OCI-LY1 (cell line): ENCODE measurements around the gene NEMP1.

Experiments
- EZH2 ChIP-seq: fragments of 200-600 bp; sonication (generic), shearing (Covaris generic); IDR thresholded peaks from 2 replicates; pipeline ENCODE4 v1.8.0; 2017; ENCODE audit warnings: borderline replicate concordance, mixed run types, mild to moderate bottlenecking, antibody characterized with exemption, low read length, moderate library complexity, mixed read lengths
- TF ChIP-seq, protein P1 (sequence below): fragments of 200-600 bp; sonication (generic), shearing (Covaris generic); IDR thresholded peaks from 2 replicates; pipeline ENCODE4 v1.5.1; 2017; ENCODE audit warnings: mild to moderate bottlenecking, antibody characterized with exemption, low read length, moderate library complexity, mixed read lengths

DNA sequence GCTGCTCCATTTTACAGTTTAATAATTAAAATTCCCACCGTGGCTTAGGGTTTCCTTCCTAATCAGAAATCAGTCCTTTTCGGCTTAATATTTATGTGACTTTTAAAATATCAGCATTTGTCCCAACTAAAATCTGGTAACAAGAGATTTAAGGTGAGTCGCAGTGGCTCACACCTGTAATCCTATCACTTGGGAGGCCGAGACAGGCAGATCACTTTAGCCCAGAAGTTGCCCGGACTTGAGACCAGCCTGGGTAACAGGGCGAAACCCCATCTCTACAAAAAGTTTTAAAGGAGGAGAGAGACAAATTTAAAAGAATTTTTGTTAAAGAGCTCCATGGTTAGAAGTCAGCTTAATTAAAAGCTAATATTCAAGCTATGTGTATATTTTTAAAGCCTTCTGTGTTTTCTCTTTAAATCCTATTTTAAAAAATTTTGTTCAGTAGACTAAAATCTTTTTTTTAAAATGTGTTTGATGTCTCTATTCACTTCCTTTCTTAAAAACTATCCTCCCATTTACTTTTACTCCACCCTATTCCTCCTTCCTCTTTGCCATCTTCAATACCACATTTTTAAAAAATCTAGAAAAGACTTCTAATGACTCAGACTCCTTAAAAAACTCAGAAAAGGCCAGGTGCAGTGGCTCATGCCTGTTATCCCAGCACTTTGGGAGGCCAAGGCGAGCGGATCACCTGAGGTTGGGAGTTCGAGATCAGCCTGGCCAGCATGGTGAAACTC is 58.4 kb downstream of the NEMP1 start:
- TF ChIP-seq, protein P1, sequence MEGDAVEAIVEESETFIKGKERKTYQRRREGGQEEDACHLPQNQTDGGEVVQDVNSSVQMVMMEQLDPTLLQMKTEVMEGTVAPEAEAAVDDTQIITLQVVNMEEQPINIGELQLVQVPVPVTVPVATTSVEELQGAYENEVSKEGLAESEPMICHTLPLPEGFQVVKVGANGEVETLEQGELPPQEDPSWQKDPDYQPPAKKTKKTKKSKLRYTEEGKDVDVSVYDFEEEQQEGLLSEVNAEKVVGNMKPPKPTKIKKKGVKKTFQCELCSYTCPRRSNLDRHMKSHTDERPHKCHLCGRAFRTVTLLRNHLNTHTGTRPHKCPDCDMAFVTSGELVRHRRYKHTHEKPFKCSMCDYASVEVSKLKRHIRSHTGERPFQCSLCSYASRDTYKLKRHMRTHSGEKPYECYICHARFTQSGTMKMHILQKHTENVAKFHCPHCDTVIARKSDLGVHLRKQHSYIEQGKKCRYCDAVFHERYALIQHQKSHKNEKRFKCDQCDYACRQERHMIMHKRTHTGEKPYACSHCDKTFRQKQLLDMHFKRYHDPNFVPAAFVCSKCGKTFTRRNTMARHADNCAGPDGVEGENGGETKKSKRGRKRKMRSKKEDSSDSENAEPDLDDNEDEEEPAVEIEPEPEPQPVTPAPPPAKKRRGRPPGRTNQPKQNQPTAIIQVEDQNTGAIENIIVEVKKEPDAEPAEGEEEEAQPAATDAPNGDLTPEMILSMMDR = no peak
- no peak for TF ChIP-seq EZH2
